Activated naive CD4-positive, alpha-beta T cell treated with anti-CD3 and anti-CD28 coated beads, Interleukin-2, amount 50 U/mL, for 72 hours (primary cell): ENCODE measurements around the gene VSTM4. TPM values are rescaled to one million over a fixed set of nuclear protein-coding genes. Genes with fewer than 3 reads are reported as not detected.
A peak's percentile ranks its signal among the peaks of the same experiment; 100 is the strongest.

Experiments
- ATAC-seq, 2 donors: fragments of 150-1000 bp; cut with Tn5 transposase; 2 replicates each; pipeline ENCODE4 v1.10.0; 2021; ENCODE audit warnings: mild to moderate bottlenecking in 2 of 2, moderate library complexity in 2 of 2
- DNase-seq, 2 donors: peaks; one replicate each; pipeline ENCODE4 v3.0.0; 2021 to 2022; ENCODE audit warnings: low spot score in 2 of 2
- H3K27ac Mint-ChIP-seq, 2 donors: one replicate each; pipeline ENCODE4 v1.8.0; 2022; ENCODE audit warnings: mild to moderate bottlenecking in 2 of 2, mixed read lengths in 2 of 2
- H3K36me3 Mint-ChIP-seq, 2 donors: one replicate each; pipeline ENCODE4 v1.8.0; 2022; ENCODE audit warnings: mixed read lengths in 2 of 2
- H3K9me3 Mint-ChIP-seq, 2 donors: one replicate each; pipeline ENCODE4 v1.8.0; 2022; ENCODE audit warnings: mixed read lengths in 2 of 2
- total RNA-seq, 2 donors: library from RNA; stranded (reverse); gene quantifications; one replicate each; pipeline ENCODE4 v1.2.3, GENCODE V29; 2022

The VSTM4 gene
- total RNA-seq, 2 donors from 2014 or later = not detected

DNA sequence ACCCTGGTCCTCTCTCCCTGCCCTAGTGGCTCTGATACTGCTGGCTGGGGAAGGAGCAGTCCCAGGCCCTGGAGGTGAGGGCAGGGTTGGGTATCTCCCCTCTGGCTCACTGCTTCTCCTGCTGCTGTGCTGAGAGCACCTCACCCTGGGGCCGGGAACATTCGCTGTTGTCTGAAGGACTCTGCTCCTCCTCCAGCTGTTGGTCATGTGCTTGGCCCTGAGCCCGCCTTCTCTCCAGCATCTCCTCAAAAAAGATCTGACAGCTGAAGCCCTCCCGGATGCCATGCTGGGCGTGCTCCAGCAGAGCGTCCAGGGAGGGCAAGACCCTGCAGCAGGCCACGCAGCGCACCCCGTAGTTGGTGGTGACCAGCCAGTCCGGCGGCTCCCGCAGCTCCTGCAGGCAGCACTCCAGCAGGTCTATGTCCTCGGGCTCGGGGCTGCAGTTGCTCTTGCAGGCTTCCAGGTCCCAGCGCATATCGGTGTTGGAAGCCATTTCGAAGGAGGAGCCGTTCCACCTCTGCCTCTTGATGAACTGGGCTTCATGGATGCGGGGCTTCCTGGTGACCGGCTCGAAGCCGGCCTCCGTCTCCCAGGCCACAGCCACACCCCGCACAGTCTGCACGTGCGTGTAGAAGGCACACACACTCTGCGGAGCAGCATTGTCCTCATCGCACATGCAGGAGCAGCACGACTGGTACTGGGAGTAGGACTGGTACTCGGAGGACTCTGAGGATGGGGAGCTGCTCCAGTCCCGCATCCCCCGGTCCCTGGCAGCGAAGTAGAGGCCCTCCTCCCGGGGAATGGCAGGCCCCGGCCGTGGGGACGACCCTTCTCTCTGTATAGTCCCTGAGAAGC lies 16.4 kb upstream of the VSTM4 start:
- H3K27ac Mint-ChIP-seq = no peak overlapping the region

DNA sequence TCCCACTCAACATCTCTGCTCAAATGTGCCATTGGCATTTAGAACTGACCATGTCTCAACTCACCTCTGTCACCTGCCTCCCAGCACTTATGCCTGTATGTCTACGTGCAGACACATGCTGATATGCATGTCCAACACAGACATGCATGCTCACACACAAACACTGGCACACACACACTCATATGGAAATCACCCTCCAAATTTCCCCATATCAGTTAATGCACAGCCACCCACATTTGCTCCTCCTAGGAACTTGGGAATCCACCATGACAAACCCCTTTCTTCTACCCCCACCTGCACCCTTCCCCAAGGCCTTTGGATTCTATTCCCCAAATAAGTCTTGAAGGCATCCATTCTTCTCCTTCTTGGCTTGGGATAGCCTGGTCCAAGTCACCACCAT lies 14.1 kb upstream of the VSTM4 start:
- H3K9me3 Mint-ChIP-seq = peaks cover 11% of the 10 kb centered on the region in 2 donors
- no peaks in the 10 kb centered on the region for H3K36me3 Mint-ChIP-seq
- DNase-seq (no peak), ATAC-seq (no peak)
- H3K27ac Mint-ChIP-seq = no peak overlapping the region

More for the DNA sequence above, 16.4 kb upstream of the VSTM4 start:
- ATAC-seq (no peak), DNase-seq (no peak)
- Mint-ChIP-seq H3K36me3 (no peaks in the 10 kb centered on the region), H3K9me3 (peaks cover 11 to 16% of the 10 kb centered on the region in 2 donors)

DNA sequence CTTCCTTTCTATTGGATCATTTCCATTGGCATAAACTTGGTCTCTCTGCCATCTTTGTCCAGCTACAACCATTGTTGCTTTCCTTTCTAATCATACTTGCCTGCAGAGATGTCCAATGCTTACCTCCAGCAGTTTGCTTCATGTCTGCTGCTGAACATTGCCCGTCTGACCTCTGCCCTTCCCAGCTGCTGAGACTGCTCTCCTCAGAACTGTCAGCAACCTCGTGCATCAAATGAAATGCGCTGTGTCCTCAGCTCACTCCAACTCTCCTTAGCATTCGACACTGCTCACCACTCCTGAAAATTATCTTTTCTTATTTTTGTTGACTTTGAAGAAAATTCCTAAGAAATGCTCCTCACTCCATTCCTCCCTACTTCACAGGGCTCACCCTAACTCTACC lies 13.5 kb upstream of the VSTM4 start:
- ATAC-seq = no peak
- H3K9me3 Mint-ChIP-seq = peaks cover 11% of the 10 kb centered on the region in 2 donors
- H3K27ac Mint-ChIP-seq = no peak overlapping the region
- DNase-seq = no peak
- no peaks in the 10 kb centered on the region for H3K36me3 Mint-ChIP-seq

DNA sequence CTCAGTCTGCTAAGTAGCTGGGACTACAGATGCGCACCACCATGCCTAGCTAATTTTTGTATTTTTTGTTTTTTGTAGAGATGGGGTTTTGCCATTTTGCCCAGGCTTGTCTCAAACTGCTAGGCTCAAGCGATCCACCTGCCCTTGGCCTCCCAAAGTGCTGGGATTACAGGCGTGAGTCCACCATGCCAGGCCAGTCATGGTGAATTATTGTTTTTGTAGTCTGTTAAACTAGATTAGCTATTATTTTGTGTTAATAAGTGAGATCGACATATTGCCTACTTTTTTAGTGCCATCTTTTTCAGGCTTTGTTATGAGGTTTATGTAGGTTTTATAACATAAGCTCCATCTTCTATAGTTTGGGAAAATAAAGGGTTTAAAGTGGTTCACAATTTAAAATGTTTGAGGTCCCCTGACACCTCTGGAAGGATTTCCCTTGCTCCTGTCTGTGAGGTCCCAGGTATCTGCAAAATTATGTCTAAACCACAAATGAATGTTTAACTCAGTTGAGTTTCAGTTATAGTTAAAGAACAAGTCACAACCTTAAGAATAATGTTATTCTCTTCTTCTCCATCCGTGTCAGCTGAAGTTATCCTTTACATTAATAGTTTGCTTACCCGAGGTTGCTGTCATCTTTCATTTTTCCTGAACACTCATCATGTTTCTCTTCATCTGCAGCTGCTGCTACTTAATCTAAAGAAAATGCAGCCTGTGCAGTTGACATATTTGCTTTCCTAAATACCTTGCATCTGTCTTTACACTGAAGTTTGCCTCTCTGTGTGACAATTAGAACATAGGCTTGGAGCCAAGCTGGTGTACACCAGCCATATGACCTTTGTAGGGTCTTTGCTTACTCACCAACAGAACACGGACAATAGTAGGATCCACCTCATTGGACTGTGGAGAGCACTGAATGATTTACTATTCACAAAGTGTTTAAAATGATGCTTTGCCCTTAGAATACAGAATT lies 8.9 kb upstream of the VSTM4 start:
- DNase-seq (no peak), ATAC-seq (no peak)
- H3K36me3 Mint-ChIP-seq = no peaks in the 10 kb centered on the region
- peaks cover 11 to 14% of the 10 kb centered on the region in 2 donors for H3K9me3 Mint-ChIP-seq
- H3K27ac Mint-ChIP-seq = no peak overlapping the region

DNA sequence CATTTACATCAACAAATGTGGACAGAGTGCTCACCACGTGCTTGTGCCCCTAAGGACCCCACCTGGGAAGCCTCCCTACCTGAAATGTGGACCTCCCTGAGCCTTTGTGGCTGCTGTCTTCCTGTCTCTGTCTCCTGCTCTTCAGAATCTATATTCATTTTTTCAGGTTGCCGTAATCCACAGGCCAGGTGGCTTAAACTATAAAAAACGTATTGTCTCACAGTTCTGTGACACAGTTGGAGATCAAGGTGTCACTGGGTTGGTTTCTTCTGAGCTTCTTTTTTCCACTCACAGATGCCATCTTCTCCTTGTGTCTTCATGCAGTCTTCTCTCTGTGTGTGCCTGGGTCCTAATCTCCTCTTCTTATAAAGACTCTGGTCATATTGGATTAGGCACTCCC lies 5.6 kb upstream of the VSTM4 start:
- DNase-seq = no peak
- H3K27ac Mint-ChIP-seq = no peak overlapping the region
- H3K9me3 Mint-ChIP-seq = peaks cover 5 to 7% of the 10 kb centered on the region in 2 donors
- H3K36me3 Mint-ChIP-seq = no peaks in the 10 kb centered on the region
- no peak for ATAC-seq

DNA sequence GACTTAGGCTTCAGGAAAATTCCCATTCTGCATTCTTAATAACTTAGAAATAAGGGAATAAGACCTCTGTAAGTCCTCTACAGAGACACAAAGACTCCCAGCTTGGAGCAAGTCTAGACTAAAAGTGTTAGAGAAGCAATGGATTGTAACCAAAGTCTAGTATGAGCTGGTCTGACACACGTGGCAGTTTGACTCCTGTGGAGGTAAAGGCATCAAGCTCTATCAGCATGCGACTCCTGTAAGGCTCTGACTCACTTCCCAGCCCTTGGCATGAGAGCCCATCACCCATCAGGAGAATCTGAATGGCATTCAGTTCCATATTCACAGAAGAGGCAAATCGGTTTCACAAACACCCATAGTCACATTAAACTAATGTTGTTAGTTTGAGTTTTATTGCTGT lies 4.4 kb upstream of the VSTM4 start:
- DNase-seq = no peak
- Mint-ChIP-seq H3K9me3 (peaks cover 5 to 7% of the 10 kb centered on the region in 2 donors), H3K27ac (no peak overlapping the region), H3K36me3 (no peaks in the 10 kb centered on the region)
- no peak for ATAC-seq

DNA sequence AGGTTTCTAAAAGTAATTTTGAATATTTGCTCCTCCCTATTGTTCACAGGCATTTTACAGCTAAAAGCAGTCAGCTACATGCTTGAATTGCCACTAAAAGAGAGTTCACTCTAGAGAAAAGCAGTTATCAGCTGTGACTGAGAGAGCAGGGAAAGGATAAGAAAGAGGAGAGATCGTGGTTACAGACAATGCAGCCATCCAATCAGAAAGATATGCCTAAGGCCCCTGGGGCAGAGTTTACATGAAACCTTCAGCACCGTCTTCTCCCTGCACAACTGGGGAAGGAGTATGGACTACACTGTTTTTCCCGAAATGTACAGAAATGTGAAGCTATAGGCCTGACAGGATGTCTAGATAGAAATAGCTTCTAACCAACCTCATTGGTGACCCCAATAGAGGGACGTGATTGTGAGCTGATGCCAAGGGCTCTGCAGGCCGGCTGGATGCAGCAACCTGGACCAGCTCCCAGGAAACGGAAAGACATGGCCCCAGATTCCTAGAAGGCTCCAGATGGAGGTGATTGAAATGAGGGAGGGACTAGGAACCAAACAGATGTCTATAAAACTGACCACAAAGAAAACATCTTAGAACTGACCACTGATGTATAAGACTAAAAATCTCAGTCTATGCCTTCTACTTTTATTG lies 3.2 kb upstream of the VSTM4 start:
- ATAC-seq = no peak
- Mint-ChIP-seq H3K9me3 (peaks cover 5 to 7% of the 10 kb centered on the region in 2 donors), H3K27ac (no peak overlapping the region), H3K36me3 (no peaks in the 10 kb centered on the region)
- no peak for DNase-seq

DNA sequence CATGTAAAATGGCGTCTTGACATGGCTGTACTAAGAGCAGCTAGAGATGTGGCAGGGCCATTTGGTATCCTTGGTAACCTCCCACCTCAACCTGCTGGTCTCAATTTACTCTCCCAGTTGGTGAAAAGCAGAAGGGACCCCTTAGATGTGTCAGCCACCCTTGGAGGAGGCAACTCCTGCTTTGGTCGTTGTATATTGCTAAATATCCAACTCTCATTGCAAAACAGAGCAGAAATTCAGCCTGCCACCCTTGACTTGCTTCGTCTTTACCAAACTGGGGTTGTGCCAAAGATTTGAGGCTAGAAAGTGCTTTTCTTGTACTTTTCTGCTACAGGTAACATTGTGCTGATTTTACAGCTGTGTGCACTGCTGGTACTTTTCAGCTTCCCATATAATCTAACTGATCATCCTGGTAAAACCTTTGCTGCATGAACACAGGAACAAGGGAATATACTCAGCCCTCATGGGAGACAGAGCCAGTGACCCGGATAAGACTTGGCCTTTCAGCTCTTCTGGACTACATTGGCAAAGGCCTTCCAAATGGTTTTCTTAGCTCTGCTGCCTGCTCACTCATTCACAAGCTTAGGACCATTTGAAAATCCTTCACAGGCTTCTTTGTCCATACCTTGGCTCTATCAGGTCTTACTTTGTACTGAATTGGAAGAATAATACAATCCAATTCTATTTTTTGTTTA lies 2.2 kb upstream of the VSTM4 start:
- ATAC-seq (no peak), DNase-seq (no peak)
- H3K27ac Mint-ChIP-seq = no peak overlapping the region
- no peaks in the 10 kb centered on the region for H3K36me3 Mint-ChIP-seq
- H3K9me3 Mint-ChIP-seq = peaks cover 5 to 7% of the 10 kb centered on the region in 2 donors

DNA sequence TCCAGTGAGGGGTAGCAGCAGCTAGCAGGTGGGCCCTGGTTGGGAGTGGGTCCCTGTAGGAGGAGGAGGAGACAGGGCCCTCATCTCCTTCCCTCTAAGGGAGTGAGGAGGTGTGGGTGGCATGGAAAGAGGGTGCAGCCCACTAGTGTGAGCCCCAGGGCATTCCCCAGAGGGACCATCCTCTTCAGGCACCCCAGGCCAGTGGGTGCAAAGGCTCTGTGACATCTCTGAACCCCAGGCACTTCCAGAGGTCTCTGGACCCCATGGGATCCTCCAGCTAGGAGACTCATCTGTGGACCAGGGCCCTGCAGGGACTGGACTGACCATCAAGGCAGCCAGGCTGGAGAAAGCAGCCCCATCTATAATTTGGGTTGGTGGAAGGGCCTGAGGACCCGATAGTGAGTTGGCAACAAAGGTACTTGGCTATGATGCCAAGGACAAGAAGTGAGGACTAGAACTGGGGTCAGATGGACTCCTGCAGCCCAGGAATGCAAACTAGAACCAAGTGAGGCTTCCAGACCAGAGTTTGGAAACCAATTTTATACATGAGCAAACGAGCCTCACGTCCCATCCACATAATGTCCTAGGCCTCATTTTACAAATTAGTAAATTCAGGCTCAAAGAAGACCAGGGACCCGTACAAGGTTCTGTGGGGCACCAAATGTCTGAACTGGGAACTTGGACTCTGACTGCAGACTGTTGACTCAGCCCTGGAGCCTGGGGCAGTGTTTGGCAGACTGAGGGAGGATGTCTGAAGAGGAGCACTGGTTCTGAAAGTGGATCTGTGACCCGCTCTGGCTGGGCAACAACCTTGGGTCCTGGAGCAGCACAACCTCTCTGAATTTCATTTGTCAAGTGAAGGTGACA lies 1.4 kb upstream of the VSTM4 start:
- no peak for ATAC-seq
- no peak for DNase-seq
- no peaks in the 10 kb centered on the region for H3K36me3 Mint-ChIP-seq
- peaks cover 2 to 5% of the 10 kb centered on the region in 2 donors for H3K9me3 Mint-ChIP-seq
- H3K27ac Mint-ChIP-seq = no peak overlapping the region

GRCh38 chr10:49115796-49116508 lies 630 bp upstream of the VSTM4 start:
- H3K36me3 Mint-ChIP-seq = no peaks in the 10 kb centered on the region
- DNase-seq (peak in 1 of 2 donors; percentile 19), ATAC-seq (peak; percentile 26 to 88)
- H3K27ac Mint-ChIP-seq = no peak overlapping the region
- peaks cover 0 to 1% of the 10 kb centered on the region in 2 donors for H3K9me3 Mint-ChIP-seq

- DNase-seq (no peak), ATAC-seq (no peak)
- Mint-ChIP-seq H3K27ac (no peak overlapping the region), H3K9me3 (no peaks in the 10 kb centered on the region), H3K36me3 (no peaks in the 10 kb centered on the region)
These were observed 656 bp downstream of the VSTM4 start for GRCh38 chr10:49114718-49115014.

GRCh38 chr10:49113741-49114141 lies 1.6 kb downstream of the VSTM4 start:
- ATAC-seq = no peak
- Mint-ChIP-seq H3K9me3 (no peaks in the 10 kb centered on the region), H3K27ac (no peak overlapping the region), H3K36me3 (no peaks in the 10 kb centered on the region)
- DNase-seq = no peak

- H3K36me3 Mint-ChIP-seq = no peaks in the 10 kb centered on the region
- no peaks in the 10 kb centered on the region for H3K9me3 Mint-ChIP-seq
- ATAC-seq (no peak), DNase-seq (no peak)
- no peak overlapping the region for H3K27ac Mint-ChIP-seq
These were observed 2.5 kb downstream of the VSTM4 start for GRCh38 chr10:49112851-49113250.

- H3K9me3 Mint-ChIP-seq = no peaks in the 10 kb centered on the region
These were observed 3.2 kb downstream of the VSTM4 start for GRCh38 chr10:49112098-49112497.

GRCh38 chr10:49111320-49111698 lies 4.0 kb downstream of the VSTM4 start:
- Mint-ChIP-seq H3K9me3 (no peaks in the 10 kb centered on the region), H3K36me3 (no peaks in the 10 kb centered on the region), H3K27ac (no peak overlapping the region)
- DNase-seq (no peak), ATAC-seq (no peak)

More at GRCh38 chr10:49112098-49112497, 3.2 kb downstream of the VSTM4 start:
- H3K36me3 Mint-ChIP-seq = no peaks in the 10 kb centered on the region
- no peak for DNase-seq
- ATAC-seq = no peak
- H3K27ac Mint-ChIP-seq = no peak overlapping the region
